Smooth muscle cell (in vitro differentiated cells): Measurements from ENCODE around the gene SLC38A8. TPM values are rescaled to one million over a fixed set of nuclear protein-coding genes. Genes with fewer than 3 reads are reported as not detected.

Experiments used
- DNase-seq: peaks from one replicate; lab custom pipeline; 2025; ENCODE audit not compliant: unreplicated experiment; lab: John Stamatoyannopoulos, UW
- H2AFZ ChIP-seq: fragments of 200-600 bp; sonication (generic); 2 replicates; pipeline ENCODE4 v1.6.0; 2016; ENCODE audit warnings: antibody characterized with exemption, low read depth, mild to moderate bottlenecking
- H3F3A ChIP-seq: fragments of 200-600 bp; sonication (generic); 2 replicates; pipeline ENCODE4 v1.6.0; 2017; ENCODE audit warnings: antibody characterized with exemption, low read depth
- H3K27ac ChIP-seq: fragments of 200-600 bp; sonication (generic); 2 replicates; pipeline ENCODE4 v1.5.1; 2016; ENCODE audit warnings: low read depth, mild to moderate bottlenecking
- H3K27me3 ChIP-seq: fragments of 200-600 bp; sonication (generic); 2 replicates; pipeline ENCODE4 v1.6.1; 2016; ENCODE audit warnings: low read depth, mild to moderate bottlenecking
- H3K36me3 ChIP-seq: fragments of 200-600 bp; sonication (generic); 2 replicates; pipeline ENCODE4 v1.5.1; 2016; ENCODE audit warnings: low read depth
- H3K4me1 ChIP-seq: fragments of 200-600 bp; sonication (generic); 2 replicates; pipeline ENCODE4 v1.5.1; 2016; ENCODE audit warnings: low read depth
- H3K4me2 ChIP-seq: fragments of 200-600 bp; sonication (generic); 2 replicates; pipeline ENCODE4 v1.6.0; 2016; ENCODE audit warnings: mild to moderate bottlenecking
- H3K4me3 ChIP-seq: fragments of 200-600 bp; sonication (generic); 2 replicates; pipeline ENCODE4 v1.5.1; 2016; ENCODE audit warnings: mild to moderate bottlenecking
- H3K79me2 ChIP-seq: fragments of 200-600 bp; sonication (generic); 2 replicates; pipeline ENCODE4 v1.6.0; 2016; ENCODE audit warnings: low read depth, mild to moderate bottlenecking
- H3K9ac ChIP-seq: fragments of 200-600 bp; sonication (generic); 2 replicates; pipeline ENCODE4 v1.6.0; 2016; ENCODE audit warnings: low read depth
- H3K9me3 ChIP-seq: fragments of 200-600 bp; sonication (generic); replicated peaks from 2 replicates; pipeline ENCODE4 v1.5.1; 2016; ENCODE audit warnings: low read depth
- H4K20me1 ChIP-seq: fragments of 200-600 bp; sonication (generic); 2 replicates; pipeline ENCODE4 v1.6.0; 2016; ENCODE audit warnings: low read depth
- WGBS: methylation state at CpG from one replicate; pipeline ENCODE4 v1.1.7; 2016; ENCODE audit warnings: low lambda C conversion rate; 5-methylcytosine and 5-hydroxymethylcytosine counted together
- polyA plus RNA-seq: library from polyadenylated mRNA; unstranded; fragments of >200 nt; fragmentation: Nextera tagmentation; extraction: Ambion mirVana; gene quantifications from 2 replicates; pipeline ENCODE4 v1.2.1, GENCODE V29; 2016
- total RNA-seq: library from RNA; depleted of rRNA; stranded (reverse); fragments of >200 nt; gene quantifications from 2 replicates; pipeline ENCODE4 v1.2.3, GENCODE V29; 2014
- TF ChIP-seq, protein P1 (sequence below): fragments of 200-600 bp; sonication (generic); IDR thresholded peaks from 2 replicates; pipeline ENCODE4 v1.5.1; 2017; ENCODE audit warnings: borderline replicate concordance, mild to moderate bottlenecking, antibody characterized with exemption; ENCODE audit not compliant: insufficient read depth, poor library complexity, severe bottlenecking

SLC38A8 gene
- total and polyA plus RNA-seq, 2 experiments from 2014 or later = not detected

DNA sequence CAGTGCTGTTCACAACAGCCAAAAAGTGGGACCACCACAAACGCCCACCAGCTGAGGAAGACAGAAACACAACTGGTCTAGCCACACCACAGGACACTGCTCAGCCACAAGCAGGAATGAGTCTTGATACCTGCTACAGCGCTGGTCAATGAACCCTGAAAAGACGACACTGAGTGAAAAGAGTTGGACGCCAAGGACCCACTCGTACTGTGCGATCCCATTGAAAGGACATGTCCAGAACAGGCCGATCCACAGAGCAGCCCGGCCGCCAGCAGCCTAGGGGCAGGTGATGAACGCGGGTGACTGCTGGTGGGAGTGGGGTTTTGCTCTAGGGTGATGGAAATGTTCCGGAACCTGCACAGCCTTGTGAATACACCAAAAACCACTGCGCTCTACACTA is 10.6 kb upstream of the SLC38A8 start:
- no peak for DNase-seq
- no peaks in the 10 kb centered on the region for H3K27me3 ChIP-seq
- no peaks in the 10 kb centered on the region for H3F3A ChIP-seq
- H3K4me3 ChIP-seq = no peak overlapping the region
- WGBS = 98% methylated on average over 13 of the region's 13 CpGs
- no peaks in the 10 kb centered on the region for H3K79me2 ChIP-seq
- no peak overlapping the region for H3K4me2 ChIP-seq
- H4K20me1 ChIP-seq = no peaks in the 10 kb centered on the region
- H2AFZ ChIP-seq = no peak overlapping the region
- TF ChIP-seq, protein P1, sequence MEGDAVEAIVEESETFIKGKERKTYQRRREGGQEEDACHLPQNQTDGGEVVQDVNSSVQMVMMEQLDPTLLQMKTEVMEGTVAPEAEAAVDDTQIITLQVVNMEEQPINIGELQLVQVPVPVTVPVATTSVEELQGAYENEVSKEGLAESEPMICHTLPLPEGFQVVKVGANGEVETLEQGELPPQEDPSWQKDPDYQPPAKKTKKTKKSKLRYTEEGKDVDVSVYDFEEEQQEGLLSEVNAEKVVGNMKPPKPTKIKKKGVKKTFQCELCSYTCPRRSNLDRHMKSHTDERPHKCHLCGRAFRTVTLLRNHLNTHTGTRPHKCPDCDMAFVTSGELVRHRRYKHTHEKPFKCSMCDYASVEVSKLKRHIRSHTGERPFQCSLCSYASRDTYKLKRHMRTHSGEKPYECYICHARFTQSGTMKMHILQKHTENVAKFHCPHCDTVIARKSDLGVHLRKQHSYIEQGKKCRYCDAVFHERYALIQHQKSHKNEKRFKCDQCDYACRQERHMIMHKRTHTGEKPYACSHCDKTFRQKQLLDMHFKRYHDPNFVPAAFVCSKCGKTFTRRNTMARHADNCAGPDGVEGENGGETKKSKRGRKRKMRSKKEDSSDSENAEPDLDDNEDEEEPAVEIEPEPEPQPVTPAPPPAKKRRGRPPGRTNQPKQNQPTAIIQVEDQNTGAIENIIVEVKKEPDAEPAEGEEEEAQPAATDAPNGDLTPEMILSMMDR = no peak
- no peaks in the 10 kb centered on the region for H3K36me3 ChIP-seq
- no peak overlapping the region for H3K9ac ChIP-seq
- no peak overlapping the region for H3K27ac ChIP-seq
- no peaks in the 10 kb centered on the region for H3K4me1 ChIP-seq
- no peaks in the 10 kb centered on the region for H3K9me3 ChIP-seq

GRCh38 chr16:84052071-84052622 is 9.6 kb upstream of the SLC38A8 start:
- no peaks in the 10 kb centered on the region for H3K36me3 ChIP-seq
- H3F3A ChIP-seq = no peaks in the 10 kb centered on the region
- H3K27me3 ChIP-seq = no peaks in the 10 kb centered on the region
- no peak overlapping the region for H3K9ac ChIP-seq
- H3K27ac ChIP-seq = no peak overlapping the region
- no peak for DNase-seq
- no peak overlapping the region for H3K4me2 ChIP-seq
- TF ChIP-seq, protein P1 = no peak
- H3K4me3 ChIP-seq = no peak overlapping the region
- no peak overlapping the region for H2AFZ ChIP-seq
- H4K20me1 ChIP-seq = no peaks in the 10 kb centered on the region
- WGBS = 91% methylated on average over 23 of the region's 27 CpGs
- H3K9me3 ChIP-seq = no peaks in the 10 kb centered on the region
- H3K4me1 ChIP-seq = no peaks in the 10 kb centered on the region
- no peaks in the 10 kb centered on the region for H3K79me2 ChIP-seq

GRCh38 chr16:84050316-84050715 is 7.7 kb upstream of the SLC38A8 start:
- Histone ChIP-seq H3K9me3 (no peaks in the 10 kb centered on the region), H2AFZ (no peak overlapping the region), H3K9ac (no peak overlapping the region), H3K36me3 (no peaks in the 10 kb centered on the region), H4K20me1 (no peaks in the 10 kb centered on the region), H3K4me1 (no peaks in the 10 kb centered on the region), H3K4me3 (no peak overlapping the region), H3K4me2 (no peak overlapping the region), H3K27ac (no peak overlapping the region), H3K79me2 (no peaks in the 10 kb centered on the region), H3F3A (no peaks in the 10 kb centered on the region), H3K27me3 (no peaks in the 10 kb centered on the region)
- WGBS = 85% methylated on average over 9 of the region's 9 CpGs
- TF ChIP-seq, protein P1 = no peak
- no peak for DNase-seq

GRCh38 chr16:84049403-84050060 is 6.9 kb upstream of the SLC38A8 start:
- no peak for DNase-seq
- Histone ChIP-seq H3F3A (no peaks in the 10 kb centered on the region), H3K9ac (no peak overlapping the region), H3K27me3 (no peaks in the 10 kb centered on the region), H3K36me3 (no peaks in the 10 kb centered on the region), H4K20me1 (no peaks in the 10 kb centered on the region), H3K79me2 (no peaks in the 10 kb centered on the region), H3K27ac (no peak overlapping the region), H3K4me3 (no peak overlapping the region), H2AFZ (no peak overlapping the region), H3K4me2 (no peak overlapping the region), H3K9me3 (no peaks in the 10 kb centered on the region), H3K4me1 (peaks cover 4% of the 10 kb centered on the region)
- TF ChIP-seq, protein P1 = no peak
- 98% methylated on average over 13 of the region's 13 CpGs for WGBS
